HepG2 (cell line): Measurements from ENCODE around the gene SOSTDC1. TPM values are rescaled to one million over a fixed set of nuclear protein-coding genes. Genes with fewer than 3 reads are reported as not detected.

Experiments used
- ATAC-seq: fragments of 200-7000 bp; cut with Tn5 transposase; 3 replicates; pipeline ENCODE4 v1.9.1; 2020; ENCODE audit warnings: mild to moderate bottlenecking, moderate library complexity
- BruUV-seq: library from RNA; stranded (reverse); fragments of 400-500 nt; replicated peaks from 2 replicates; lab custom pipeline; 2021; lab: Mats Ljungman, UMichigan
- CTCF ChIA-PET: fragments of 300-600 bp; formaldehyde crosslinking; extraction: SDS; loops from one replicate; lab custom pipeline; 2021; ENCODE audit warnings: low total read pairs, inconsistent platforms, low intra/inter-chr PET ratio; lab: Yijun Ruan, JAX
- POLR2A ChIA-PET: fragments of 350-600 bp; sonication (Branson Sonifier 250); formaldehyde crosslinking; loops from one replicate; lab custom pipeline; 2020; ENCODE audit warnings: antibody characterized with exemption, inconsistent platforms; lab: Yijun Ruan, JAX
- DNase-seq: peaks from one replicate; pipeline ENCODE4 v3.0.0-alpha.2; 2015; ENCODE audit warnings: low spot score
- FAIRE-seq: peaks from 3 replicates; lab custom pipeline; 2011; peaks lifted over from hg19 to GRCh38; lab: Jason Lieb, UNC
- H2AFZ ChIP-seq: one replicate; pipeline ENCODE4 v1.6.1; 2011; ENCODE audit warnings: low read length, inconsistent platforms
- H3K27ac ChIP-seq: fragments of 300-600 bp; 3 replicates; pipeline ENCODE4 v1.8.0; 2011; ENCODE audit warnings: mixed run types, mild to moderate bottlenecking, mixed read lengths, low read length, inconsistent platforms; ENCODE audit not compliant: insufficient read depth; ENCODE audit errors: extremely low read length
- H3K27me3 ChIP-seq, 2 experiments: fragments of 200-600 bp in 1 of 2; 2 replicates in 1 of 2; 3 replicates in 1 of 2; pipeline versions ENCODE4 v1.6.0 to v1.8.0; 2011; ENCODE audit warnings: low read length in 2 of 2, mild to moderate bottlenecking in 2 of 2, moderate library complexity in 2 of 2, inconsistent platforms in 1 of 2; ENCODE audit not compliant: insufficient read depth in 2 of 2, control insufficient read depth in 1 of 2
- H3K36me3 ChIP-seq, 2 experiments: fragments of 200-600 bp in 1 of 2; replicated peaks in 1 of 2; 2 replicates in 1 of 2; 3 replicates in 1 of 2; pipeline versions ENCODE4 v1.5.1 to v1.8.0; 2011; ENCODE audit warnings: low read length in 2 of 2, inconsistent platforms in 1 of 2; ENCODE audit not compliant: insufficient read depth in 2 of 2, control insufficient read depth in 1 of 2
- H3K4me1 ChIP-seq: 2 replicates; pipeline ENCODE4 v1.5.1; 2012; ENCODE audit warnings: low read length, inconsistent platforms; ENCODE audit not compliant: insufficient read depth
- H3K4me2 ChIP-seq: 2 replicates; pipeline ENCODE4 v1.6.0; 2011; ENCODE audit warnings: low read depth, low read length, inconsistent platforms
- H3K4me3 ChIP-seq, 3 experiments: fragments of 200-600 bp in 1 of 3; sonication (generic), shearing (Covaris generic) in 1 of 3; replicated peaks in 1 of 3; 2 replicates each; pipeline ENCODE4 v1.5.1; 2011 to 2016; ENCODE audit warnings: low read length in 3 of 3, inconsistent platforms in 2 of 3, low read depth in 2 of 3, mild to moderate bottlenecking in 2 of 3, control low read depth in 1 of 3, mixed read lengths in 1 of 3; ENCODE audit not compliant: insufficient read depth in 1 of 3
- H3K79me2 ChIP-seq: one replicate; pipeline ENCODE4 v1.6.1; 2011; ENCODE audit warnings: low read length, inconsistent platforms; ENCODE audit not compliant: insufficient read depth
- H3K9ac ChIP-seq: 2 replicates; pipeline ENCODE4 v1.6.0; 2011; ENCODE audit warnings: mild to moderate bottlenecking, low read depth, low read length, inconsistent platforms; ENCODE audit not compliant: insufficient read depth
- H3K9me3 ChIP-seq: 2 replicates; pipeline ENCODE4 v1.5.1; 2012; ENCODE audit warnings: mild to moderate bottlenecking, low read length
- H4K20me1 ChIP-seq: 2 replicates; pipeline ENCODE4 v1.6.0; 2011; ENCODE audit warnings: inconsistent platforms, mild to moderate bottlenecking, low read length, moderate library complexity; ENCODE audit not compliant: insufficient read depth
- JUNB ChIP-seq: sonication (generic); formaldehyde crosslinking; IDR thresholded peaks from 2 replicates; pipeline ENCODE4 v1.8.0; 2022; ENCODE audit warnings: missing genetic modification reagents, mild to moderate bottlenecking, borderline replicate concordance
- KDM6A ChIP-seq: IDR thresholded peaks from 2 replicates; pipeline ENCODE4 v1.6.1; 2016; ENCODE audit warnings: low read depth
- MTA3 ChIP-seq: sonication (generic); formaldehyde crosslinking; IDR thresholded peaks from 2 replicates; pipeline ENCODE4 v1.4.0; 2020; ENCODE audit warnings: missing genetic modification reagents
- MYNN ChIP-seq: sonication (generic); formaldehyde crosslinking; IDR thresholded peaks from 2 replicates; pipeline ENCODE4 v1.4.0; 2020; ENCODE audit warnings: mild to moderate bottlenecking, low read depth, missing genetic modification reagents
- SAFB2 ChIP-seq: sonication (generic); formaldehyde crosslinking; IDR thresholded peaks from 2 replicates; pipeline ENCODE4 v1.5.1; 2020; ENCODE audit warnings: missing genetic modification reagents, low read depth, mild to moderate bottlenecking, borderline replicate concordance
- ZNF598 ChIP-seq: sonication (generic); formaldehyde crosslinking; IDR thresholded peaks from 2 replicates; pipeline ENCODE4 v1.5.1; 2020; ENCODE audit warnings: mild to moderate bottlenecking, missing genetic modification reagents, borderline replicate concordance
- WGBS: methylation state at CpG from one replicate; pipeline ENCODE4 v1.1.6; 2017; ENCODE audit warnings: low lambda C conversion rate; 5-methylcytosine and 5-hydroxymethylcytosine counted together
- in situ Hi-C: cut with HindIII; loops from 2 replicates; pipeline ENCODE4 v1.10.0; 2017; ENCODE audit warnings: low pct_unique_long_range_greater_than_20kb; ENCODE audit not compliant: extremely low pct_ligation_motif_present
- intact Hi-C: fragments of 100-400 bp; cut with micrococcal nuclease; formaldehyde crosslinking; loops from one replicate; pipeline ENCODE4 v1.10.0; 2022; ENCODE audit not compliant: unreplicated experiment
- polyA plus RNA-seq, 8 experiments: library from polyadenylated mRNA; depleted of rRNA in 3 of 8; stranded (reverse) in 7 of 8; unstranded in 1 of 8; fragments of >200 nt; fragmentation: Illumina TruSeq in 4 of 8; extraction: Trizol in 4 of 8; gene quantifications; 2 replicates each; pipeline versions ENCODE4 v1.2.1 to v1.2.3, GENCODE V29; 2011 to 2016; ENCODE audit warnings: low read depth in 4 of 8, missing spikeins in 1 of 8, mixed read lengths in 1 of 8; ENCODE audit not compliant: insufficient read depth in 1 of 8
- total RNA-seq, 5 experiments: library from RNA; depleted of rRNA; stranded (reverse); fragments of >200 nt; fragmentation: Illumina TruSeq; extraction: Trizol; gene quantifications; 2 replicates each; pipeline ENCODE4 v1.2.3, GENCODE V29; 2016; ENCODE audit warnings: low read depth in 1 of 5
- TF ChIP-seq, protein P1 (sequence below): sonication (generic); formaldehyde crosslinking; IDR thresholded peaks from 2 replicates; pipeline ENCODE4 v1.5.0; 2020; ENCODE audit warnings: missing genetic modification reagents
- TF ChIP-seq, protein P2 (sequence below): sonication (generic); formaldehyde crosslinking; IDR thresholded peaks from 2 replicates; pipeline ENCODE4 v1.4.0; 2020; ENCODE audit warnings: missing genetic modification reagents
- TF ChIP-seq, protein P3 (sequence below), 2 experiments: sonication (generic) in 1 of 2; formaldehyde crosslinking in 1 of 2; IDR thresholded peaks; 2 replicates each; pipeline versions ENCODE4 v1.6.1 to v1.9.0; 2014 to 2022; ENCODE audit warnings: antibody characterized with exemption in 1 of 2, borderline replicate concordance in 1 of 2, inconsistent platforms in 1 of 2, low read depth in 1 of 2, missing genetic modification reagents in 1 of 2

Gene SOSTDC1
- total and polyA plus RNA-seq, 2 of the 13 experiments (the other 11 are each of a cell fraction or from before 2014, with no cell fraction given): not detected

DNA sequence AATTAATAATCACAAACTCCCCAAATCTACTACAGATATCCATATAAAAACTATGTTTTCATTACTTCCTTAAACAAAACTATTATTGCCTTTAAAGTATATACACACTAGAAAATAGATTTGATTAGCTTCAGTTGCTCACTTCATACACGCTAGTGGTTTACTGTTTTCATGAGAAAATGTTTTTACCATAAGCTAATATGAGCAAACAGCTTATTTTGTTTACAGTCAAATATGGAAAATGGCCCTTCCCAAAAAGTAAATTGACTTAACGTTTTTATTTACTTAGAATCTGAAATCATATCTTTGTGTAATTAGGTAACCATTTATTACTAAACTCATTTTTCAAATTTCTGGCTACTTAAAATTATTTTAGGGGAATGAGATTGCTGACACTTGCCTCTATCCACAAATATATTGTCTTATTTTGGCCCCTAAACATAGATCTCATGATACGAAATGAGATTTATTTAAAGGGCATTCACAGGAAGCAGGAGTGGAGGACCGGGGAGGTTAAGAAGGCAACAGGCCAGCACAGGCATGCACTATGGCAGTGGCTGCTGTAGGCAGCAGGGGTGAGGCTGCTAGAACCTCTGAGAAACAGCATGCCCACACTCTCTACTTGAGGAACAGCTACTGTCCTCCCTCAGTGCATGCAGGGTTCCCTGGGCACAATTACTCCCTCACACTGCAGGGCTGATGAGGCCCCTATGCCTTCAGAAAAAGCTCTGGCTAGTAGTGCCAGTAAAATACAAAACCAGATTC is 29.6 kb upstream of the SOSTDC1 start (continued):
- no peak for TF ChIP-seq SAFB2 (CRISPR knock-in tag)
- TF ChIP-seq, protein P1, sequence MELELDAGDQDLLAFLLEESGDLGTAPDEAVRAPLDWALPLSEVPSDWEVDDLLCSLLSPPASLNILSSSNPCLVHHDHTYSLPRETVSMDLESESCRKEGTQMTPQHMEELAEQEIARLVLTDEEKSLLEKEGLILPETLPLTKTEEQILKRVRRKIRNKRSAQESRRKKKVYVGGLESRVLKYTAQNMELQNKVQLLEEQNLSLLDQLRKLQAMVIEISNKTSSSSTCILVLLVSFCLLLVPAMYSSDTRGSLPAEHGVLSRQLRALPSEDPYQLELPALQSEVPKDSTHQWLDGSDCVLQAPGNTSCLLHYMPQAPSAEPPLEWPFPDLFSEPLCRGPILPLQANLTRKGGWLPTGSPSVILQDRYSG: no peak
- no peak for TF ChIP-seq MTA3
- TF ChIP-seq ZNF598 (CRISPR knock-in tag): no peak
- TF ChIP-seq KDM6A (CRISPR knock-in tag): no peak

DNA sequence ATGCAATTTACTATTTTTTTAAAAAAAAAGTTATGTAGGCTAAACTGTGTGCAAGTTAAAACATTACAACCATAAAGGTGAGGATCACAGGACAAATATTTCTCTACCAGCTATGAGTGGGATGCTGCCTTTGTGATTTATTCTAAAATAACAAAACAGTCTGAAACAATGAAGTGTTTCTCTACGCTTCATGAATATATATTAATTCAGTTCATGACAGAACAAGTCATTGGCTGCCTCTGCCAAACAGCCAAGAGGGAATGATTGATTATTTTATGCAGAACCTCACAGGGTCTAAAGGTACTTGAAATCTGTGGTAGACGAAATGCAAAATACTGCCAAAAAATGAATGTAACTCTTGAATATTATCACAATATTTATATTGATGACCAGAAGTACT is 29.0 kb upstream of the SOSTDC1 start:
- intact Hi-C loops (loop anchor here (5.0 kb wide), 1 partner anchor 72 kb away; the partner anchor contains the start of gene CRPPA), in situ Hi-C loops (no loop called here)
- BruUV-seq: no TSS peak
- H3K4me2 ChIP-seq: no peak overlapping the region
- H3K36me3 ChIP-seq: no peaks in the 10 kb centered on the region
- no peaks in the 10 kb centered on the region for H3K9me3 ChIP-seq
- no peak overlapping the region for H3K9ac ChIP-seq
- DNase-seq (no peak), ATAC-seq (no peak), FAIRE-seq (no peak)
- ChIA-PET POLR2A (no interaction called here), CTCF (no interaction called here)
- peaks cover 43% of the 10 kb centered on the region for H3K4me1 ChIP-seq
- H4K20me1 ChIP-seq: no peaks in the 10 kb centered on the region
- no peaks in the 10 kb centered on the region for H3K27me3 ChIP-seq
- H2AFZ ChIP-seq: no peak overlapping the region
- no peak overlapping the region for H3K4me3 ChIP-seq
- no peak overlapping the region for H3K27ac ChIP-seq
- WGBS: 88% methylated on average over 2 of the region's 2 CpGs
- H3K79me2 ChIP-seq: no peaks in the 10 kb centered on the region
- TF ChIP-seq, protein P2, sequence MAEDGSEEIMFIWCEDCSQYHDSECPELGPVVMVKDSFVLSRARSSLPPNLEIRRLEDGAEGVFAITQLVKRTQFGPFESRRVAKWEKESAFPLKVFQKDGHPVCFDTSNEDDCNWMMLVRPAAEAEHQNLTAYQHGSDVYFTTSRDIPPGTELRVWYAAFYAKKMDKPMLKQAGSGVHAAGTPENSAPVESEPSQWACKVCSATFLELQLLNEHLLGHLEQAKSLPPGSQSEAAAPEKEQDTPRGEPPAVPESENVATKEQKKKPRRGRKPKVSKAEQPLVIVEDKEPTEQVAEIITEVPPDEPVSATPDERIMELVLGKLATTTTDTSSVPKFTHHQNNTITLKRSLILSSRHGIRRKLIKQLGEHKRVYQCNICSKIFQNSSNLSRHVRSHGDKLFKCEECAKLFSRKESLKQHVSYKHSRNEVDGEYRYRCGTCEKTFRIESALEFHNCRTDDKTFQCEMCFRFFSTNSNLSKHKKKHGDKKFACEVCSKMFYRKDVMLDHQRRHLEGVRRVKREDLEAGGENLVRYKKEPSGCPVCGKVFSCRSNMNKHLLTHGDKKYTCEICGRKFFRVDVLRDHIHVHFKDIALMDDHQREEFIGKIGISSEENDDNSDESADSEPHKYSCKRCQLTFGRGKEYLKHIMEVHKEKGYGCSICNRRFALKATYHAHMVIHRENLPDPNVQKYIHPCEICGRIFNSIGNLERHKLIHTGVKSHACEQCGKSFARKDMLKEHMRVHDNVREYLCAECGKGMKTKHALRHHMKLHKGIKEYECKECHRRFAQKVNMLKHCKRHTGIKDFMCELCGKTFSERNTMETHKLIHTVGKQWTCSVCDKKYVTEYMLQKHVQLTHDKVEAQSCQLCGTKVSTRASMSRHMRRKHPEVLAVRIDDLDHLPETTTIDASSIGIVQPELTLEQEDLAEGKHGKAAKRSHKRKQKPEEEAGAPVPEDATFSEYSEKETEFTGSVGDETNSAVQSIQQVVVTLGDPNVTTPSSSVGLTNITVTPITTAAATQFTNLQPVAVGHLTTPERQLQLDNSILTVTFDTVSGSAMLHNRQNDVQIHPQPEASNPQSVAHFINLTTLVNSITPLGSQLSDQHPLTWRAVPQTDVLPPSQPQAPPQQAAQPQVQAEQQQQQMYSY (CRISPR knock-in tag): no peak
- TF ChIP-seq MYNN (no peak), JUNB (no peak)
- TF ChIP-seq, protein P3, sequence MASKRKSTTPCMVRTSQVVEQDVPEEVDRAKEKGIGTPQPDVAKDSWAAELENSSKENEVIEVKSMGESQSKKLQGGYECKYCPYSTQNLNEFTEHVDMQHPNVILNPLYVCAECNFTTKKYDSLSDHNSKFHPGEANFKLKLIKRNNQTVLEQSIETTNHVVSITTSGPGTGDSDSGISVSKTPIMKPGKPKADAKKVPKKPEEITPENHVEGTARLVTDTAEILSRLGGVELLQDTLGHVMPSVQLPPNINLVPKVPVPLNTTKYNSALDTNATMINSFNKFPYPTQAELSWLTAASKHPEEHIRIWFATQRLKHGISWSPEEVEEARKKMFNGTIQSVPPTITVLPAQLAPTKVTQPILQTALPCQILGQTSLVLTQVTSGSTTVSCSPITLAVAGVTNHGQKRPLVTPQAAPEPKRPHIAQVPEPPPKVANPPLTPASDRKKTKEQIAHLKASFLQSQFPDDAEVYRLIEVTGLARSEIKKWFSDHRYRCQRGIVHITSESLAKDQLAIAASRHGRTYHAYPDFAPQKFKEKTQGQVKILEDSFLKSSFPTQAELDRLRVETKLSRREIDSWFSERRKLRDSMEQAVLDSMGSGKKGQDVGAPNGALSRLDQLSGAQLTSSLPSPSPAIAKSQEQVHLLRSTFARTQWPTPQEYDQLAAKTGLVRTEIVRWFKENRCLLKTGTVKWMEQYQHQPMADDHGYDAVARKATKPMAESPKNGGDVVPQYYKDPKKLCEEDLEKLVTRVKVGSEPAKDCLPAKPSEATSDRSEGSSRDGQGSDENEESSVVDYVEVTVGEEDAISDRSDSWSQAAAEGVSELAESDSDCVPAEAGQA (IDR thresholded peaks at IDR 0.05; ENCODE audit: low read depth): no peak
- TF ChIP-seq, protein P3 (CRISPR knock-in tag; IDR thresholded peaks at IDR 0.05; ENCODE audit: borderline replicate concordance): no peak
